K562 (cell line): ENCODE data around the gene COL15A1. TPM values are rescaled to one million over a fixed set of nuclear protein-coding genes. Genes with fewer than 3 reads are reported as not detected.
A peak's percentile ranks its signal among the peaks of the same experiment; 100 is the strongest.

Experiments
- ASH1L ChIP-seq: fragments of 450-650 bp; IDR thresholded peaks from 2 replicates; pipeline ENCODE4 v1.6.1; 2018; ENCODE audit warnings: borderline replicate concordance, mild to moderate bottlenecking, low read depth; ENCODE audit not compliant: partially characterized antibody
- E2F3 ChIP-seq: fragments of 250-450 bp; sonication (Bioruptor Pico); IDR thresholded peaks from 2 replicates; pipeline ENCODE4 v1.4.0; 2020; ENCODE audit warnings: mild to moderate bottlenecking
- ETV6 ChIP-seq, 3 experiments: fragments of 150-350 bp in 1 of 3; sonication (generic) in 1 of 3; formaldehyde crosslinking in 1 of 3; IDR thresholded peaks; 2 replicates each; pipeline versions ENCODE4 v1.6.1 to v1.8.0; 2014 to 2022; ENCODE audit warnings: borderline replicate concordance in 2 of 3, low read depth in 2 of 3, antibody characterized with exemption in 1 of 3, low read length in 1 of 3, mild to moderate bottlenecking in 1 of 3, missing genetic modification reagents in 1 of 3
- FOXK2 ChIP-seq, 2 experiments: fragments of 450-650 bp; IDR thresholded peaks in 1 of 2; conservative IDR thresholded peaks in 1 of 2; 2 replicates each; pipeline ENCODE4 v1.6.1; 2016; ENCODE audit warnings: low read depth in 2 of 2, mild to moderate bottlenecking in 1 of 2
- GATA2 ChIP-seq: sonication (generic); formaldehyde crosslinking; IDR thresholded peaks from 2 replicates; pipeline ENCODE4 v1.4.0; 2020; ENCODE audit warnings: mild to moderate bottlenecking, missing genetic modification reagents
- HDAC1 ChIP-seq, 2 experiments: fragments of 450-650 bp; IDR thresholded peaks; 2 replicates each; pipeline ENCODE4 v1.6.1; 2016 to 2017; ENCODE audit warnings: inconsistent platforms in 1 of 2, mild to moderate bottlenecking in 1 of 2, moderate library complexity in 1 of 2
- HNRNPK ChIP-seq: fragments of 200-400 bp; formaldehyde crosslinking; IDR thresholded peaks from one replicate; pipeline ENCODE4 v1.6.1; 2018; ENCODE audit warnings: mild to moderate bottlenecking, low read depth, low read length; ENCODE audit not compliant: poor library complexity, severe bottlenecking
- KLF10 ChIP-seq: fragments of 250-450 bp; sonication (Bioruptor Pico); IDR thresholded peaks from 2 replicates; pipeline ENCODE4 v1.6.1; 2021; ENCODE audit warnings: matching md5 sums
- MEIS2 ChIP-seq: fragments of 450-650 bp; IDR thresholded peaks from 2 replicates; pipeline ENCODE4 v1.6.1; 2014; ENCODE audit warnings: mild to moderate bottlenecking; ENCODE audit not compliant: partially characterized antibody
- MIER1 ChIP-seq: fragments of 450-650 bp; IDR thresholded peaks from 2 replicates; pipeline ENCODE4 v1.6.1; 2016; ENCODE audit warnings: antibody characterized with exemption, mild to moderate bottlenecking, low read depth
- NFE2 ChIP-seq: IDR thresholded peaks from 2 replicates; pipeline ENCODE4 v1.6.1; 2014; ENCODE audit warnings: antibody characterized with exemption, low read depth
- NR2F6 ChIP-seq: fragments of 450-650 bp; formaldehyde crosslinking; IDR thresholded peaks from 2 replicates; pipeline ENCODE4 v1.4.0; 2020; ENCODE audit warnings: mild to moderate bottlenecking
- RHOXF2B ChIP-seq: fragments of 250-450 bp; sonication (Bioruptor Pico); conservative IDR thresholded peaks from 2 replicates; pipeline ENCODE4 v1.5.1; 2021
- SMARCB1 ChIP-seq: IDR thresholded peaks from 2 replicates; pipeline ENCODE4 v1.6.1; 2011; ENCODE audit warnings: improper control_type of control experiment, low read depth; ENCODE audit not compliant: insufficient read length
- SRF ChIP-seq, 2 experiments: fragments of 250-450, 450-650 bp in 1 of 2; sonication (Bioruptor Pico) in 1 of 2; sonication (generic) in 1 of 2; formaldehyde crosslinking; IDR thresholded peaks; 2 replicates each; pipeline versions ENCODE4 v1.5.0 to v1.5.1; 2020 to 2022; ENCODE audit warnings: mild to moderate bottlenecking in 1 of 2, missing genetic modification reagents in 1 of 2
- ZNF583 ChIP-seq: fragments of 250-450 bp; sonication (Bioruptor Pico); IDR thresholded peaks from 2 replicates; pipeline ENCODE4 v1.4.0; 2020
- ZNF644 ChIP-seq: fragments of 200-800 bp; sonication (Bioruptor generic); IDR thresholded peaks from 2 replicates; pipeline ENCODE4 v1.6.1; 2016; ENCODE audit warnings: low read depth, missing genetic modification characterization, missing compliant biosample characterization
- polyA plus RNA-seq, 8 experiments: library from polyadenylated mRNA; depleted of rRNA in 4 of 8; stranded (reverse) in 5 of 8; unstranded in 3 of 8; fragments of >200 nt; fragmentation: Nextera tagmentation in 2 of 8; fragmentation: Illumina TruSeq in 1 of 8; extraction: Ambion mirVana in 2 of 8; extraction: Trizol in 1 of 8; gene quantifications; 2 replicates each; pipeline versions ENCODE4 v1.2.1 to v1.2.3, GENCODE V29; 2011 to 2014; ENCODE audit warnings: inconsistent platforms in 1 of 8, missing spikeins in 1 of 8
- total RNA-seq, 7 experiments: library from RNA; depleted of rRNA in 6 of 7; stranded (reverse); fragments of >200 nt in 6 of 7; fragmentation: Illumina TruSeq in 2 of 7; extraction: Trizol in 2 of 7; gene quantifications; 2 replicates each; pipeline versions ENCODE4 v1.2.1 to v1.2.3, GENCODE V29; 2011 to 2021; ENCODE audit warnings: low replicate concordance in 1 of 7
- TF ChIP-seq, protein P1 (sequence below): fragments of 450-650 bp; formaldehyde crosslinking; IDR thresholded peaks from 2 replicates; pipeline ENCODE4 v1.4.0; 2022; ENCODE audit warnings: missing genetic modification characterization
- TF ChIP-seq, protein P2 (sequence below): sonication (generic); formaldehyde crosslinking; IDR thresholded peaks from 2 replicates; pipeline ENCODE4 v1.8.0; 2022; ENCODE audit warnings: mild to moderate bottlenecking, missing genetic modification reagents
- TF ChIP-seq, protein P3 (sequence below), 2 experiments: IDR thresholded peaks; 2 replicates each; pipeline ENCODE4 v1.6.1; 2012; ENCODE audit warnings: improper control_type of control experiment in 2 of 2, low read depth in 2 of 2, low read length in 2 of 2, borderline replicate concordance in 1 of 2
- TF ChIP-seq, protein P4 (sequence below): conservative IDR thresholded peaks from 2 replicates; pipeline ENCODE4 v1.6.1; 2011; ENCODE audit warnings: low read depth, mild to moderate bottlenecking, low read length; ENCODE audit not compliant: control insufficient read depth

Gene COL15A1
- total and polyA plus RNA-seq, 9 of the 15 experiments (the other 6 are each of a cell fraction or from before 2014, with no cell fraction given): 0.46 to 5.1 (median 2.6) TPM

DNA sequence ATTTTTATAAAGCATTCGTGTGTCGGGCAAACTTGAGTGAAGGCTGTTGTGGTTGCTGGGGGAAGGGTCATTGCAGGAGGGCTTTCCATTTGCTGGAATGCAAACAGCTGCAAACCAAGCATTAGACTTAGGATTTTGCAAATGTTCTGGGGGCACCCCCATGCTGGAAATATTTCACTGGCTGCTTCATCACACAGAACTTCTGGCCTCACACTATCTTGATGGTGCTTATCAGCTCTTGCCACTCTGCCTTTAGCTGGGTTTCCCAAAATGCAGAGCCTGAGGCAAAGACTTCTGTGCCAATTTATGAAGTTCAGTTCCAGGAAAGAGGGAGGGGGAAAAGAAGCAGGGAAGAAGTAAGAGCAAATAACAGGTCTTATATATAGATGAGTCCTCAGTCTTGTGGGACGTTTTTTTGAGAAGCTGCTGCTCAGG is 8.6 kb upstream of the COL15A1 start (continued):
- 0 out of 4 replicates have a peak, but pooled peaks of 1 of the 2 experiments have one; percentile 33 for TF ChIP-seq ETV6 (IDR thresholded peaks at IDR 0.05; ENCODE audit: borderline replicate concordance in 1 of 2, low read depth in 2 of 2, low read length in 1 of 2)
- TF ChIP-seq ETV6 (CRISPR knock-in tag; IDR thresholded peaks at IDR 0.05; ENCODE audit: borderline replicate concordance): no peak
- TF ChIP-seq, protein P1, sequence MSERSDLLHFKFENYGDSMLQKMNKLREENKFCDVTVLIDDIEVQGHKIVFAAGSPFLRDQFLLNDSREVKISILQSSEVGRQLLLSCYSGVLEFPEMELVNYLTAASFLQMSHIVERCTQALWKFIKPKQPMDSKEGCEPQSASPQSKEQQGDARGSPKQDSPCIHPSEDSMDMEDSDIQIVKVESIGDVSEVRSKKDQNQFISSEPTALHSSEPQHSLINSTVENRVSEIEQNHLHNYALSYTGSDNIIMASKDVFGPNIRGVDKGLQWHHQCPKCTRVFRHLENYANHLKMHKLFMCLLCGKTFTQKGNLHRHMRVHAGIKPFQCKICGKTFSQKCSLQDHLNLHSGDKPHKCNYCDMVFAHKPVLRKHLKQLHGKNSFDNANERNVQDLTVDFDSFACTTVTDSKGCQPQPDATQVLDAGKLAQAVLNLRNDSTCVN (CRISPR knock-in tag): no peak
- no peak for TF ChIP-seq SMARCB1
- no peak for TF ChIP-seq HDAC1 (IDR thresholded peaks at IDR 0.05)
- TF ChIP-seq, protein P2, sequence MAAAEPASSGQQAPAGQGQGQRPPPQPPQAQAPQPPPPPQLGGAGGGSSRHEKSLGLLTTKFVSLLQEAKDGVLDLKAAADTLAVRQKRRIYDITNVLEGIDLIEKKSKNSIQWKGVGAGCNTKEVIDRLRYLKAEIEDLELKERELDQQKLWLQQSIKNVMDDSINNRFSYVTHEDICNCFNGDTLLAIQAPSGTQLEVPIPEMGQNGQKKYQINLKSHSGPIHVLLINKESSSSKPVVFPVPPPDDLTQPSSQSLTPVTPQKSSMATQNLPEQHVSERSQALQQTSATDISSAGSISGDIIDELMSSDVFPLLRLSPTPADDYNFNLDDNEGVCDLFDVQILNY (CRISPR knock-in tag): no peak
- TF ChIP-seq HNRNPK: no peak
- no peak for TF ChIP-seq ZNF583
- TF ChIP-seq ZNF644 (tag): no peak
- TF ChIP-seq, protein P3, sequence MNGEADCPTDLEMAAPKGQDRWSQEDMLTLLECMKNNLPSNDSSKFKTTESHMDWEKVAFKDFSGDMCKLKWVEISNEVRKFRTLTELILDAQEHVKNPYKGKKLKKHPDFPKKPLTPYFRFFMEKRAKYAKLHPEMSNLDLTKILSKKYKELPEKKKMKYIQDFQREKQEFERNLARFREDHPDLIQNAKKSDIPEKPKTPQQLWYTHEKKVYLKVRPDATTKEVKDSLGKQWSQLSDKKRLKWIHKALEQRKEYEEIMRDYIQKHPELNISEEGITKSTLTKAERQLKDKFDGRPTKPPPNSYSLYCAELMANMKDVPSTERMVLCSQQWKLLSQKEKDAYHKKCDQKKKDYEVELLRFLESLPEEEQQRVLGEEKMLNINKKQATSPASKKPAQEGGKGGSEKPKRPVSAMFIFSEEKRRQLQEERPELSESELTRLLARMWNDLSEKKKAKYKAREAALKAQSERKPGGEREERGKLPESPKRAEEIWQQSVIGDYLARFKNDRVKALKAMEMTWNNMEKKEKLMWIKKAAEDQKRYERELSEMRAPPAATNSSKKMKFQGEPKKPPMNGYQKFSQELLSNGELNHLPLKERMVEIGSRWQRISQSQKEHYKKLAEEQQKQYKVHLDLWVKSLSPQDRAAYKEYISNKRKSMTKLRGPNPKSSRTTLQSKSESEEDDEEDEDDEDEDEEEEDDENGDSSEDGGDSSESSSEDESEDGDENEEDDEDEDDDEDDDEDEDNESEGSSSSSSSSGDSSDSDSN (IDR thresholded peaks at IDR 0.05; ENCODE audit: borderline replicate concordance in 1 of 2, low read depth in 2 of 2, low read length in 2 of 2): no peak
- TF ChIP-seq KLF10 (CRISPR knock-in tag): no peak
- TF ChIP-seq NFE2: no peak
- TF ChIP-seq GATA2: peak; percentile 57
- no peak for TF ChIP-seq ASH1L
- no peak for TF ChIP-seq NR2F6 (CRISPR knock-in tag)
- TF ChIP-seq, protein P4, sequence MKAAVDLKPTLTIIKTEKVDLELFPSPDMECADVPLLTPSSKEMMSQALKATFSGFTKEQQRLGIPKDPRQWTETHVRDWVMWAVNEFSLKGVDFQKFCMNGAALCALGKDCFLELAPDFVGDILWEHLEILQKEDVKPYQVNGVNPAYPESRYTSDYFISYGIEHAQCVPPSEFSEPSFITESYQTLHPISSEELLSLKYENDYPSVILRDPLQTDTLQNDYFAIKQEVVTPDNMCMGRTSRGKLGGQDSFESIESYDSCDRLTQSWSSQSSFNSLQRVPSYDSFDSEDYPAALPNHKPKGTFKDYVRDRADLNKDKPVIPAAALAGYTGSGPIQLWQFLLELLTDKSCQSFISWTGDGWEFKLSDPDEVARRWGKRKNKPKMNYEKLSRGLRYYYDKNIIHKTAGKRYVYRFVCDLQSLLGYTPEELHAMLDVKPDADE: no peak
- TF ChIP-seq MIER1: no peak
- TF ChIP-seq RHOXF2B (CRISPR knock-in tag): no peak
- TF ChIP-seq E2F3 (CRISPR knock-in tag): no peak
- TF ChIP-seq MEIS2: no peak
- TF ChIP-seq FOXK2 (conservative IDR thresholded peaks at IDR 0.05 in 1 of 2, IDR thresholded peaks at IDR 0.05 in 1 of 2; ENCODE audit: low read depth in 2 of 2): no peak
- TF ChIP-seq SRF (CRISPR knock-in tag; IDR thresholded peaks at IDR 0.05): no peak; a peak in 1 of 4 replicates
